GM06990 (cell line): ENCODE measurements around the gene ITGA4.

Source experiments
- DNase-seq: peaks from one replicate; pipeline ENCODE4 v3.0.0-alpha.2; 2011; ENCODE audit not compliant: insufficient read length; ENCODE audit errors: extremely low read depth
- H3K27me3 ChIP-seq: replicated peaks from 2 replicates; pipeline ENCODE4 v1.6.0; 2011; ENCODE audit warnings: low read length; ENCODE audit not compliant: control insufficient read depth, insufficient read depth
- H3K36me3 ChIP-seq: 2 replicates; pipeline ENCODE4 v1.5.1; 2011; ENCODE audit warnings: low read length; ENCODE audit not compliant: control insufficient read depth, insufficient read depth
- H3K4me3 ChIP-seq: replicated peaks from 2 replicates; pipeline ENCODE4 v1.5.1; 2011; ENCODE audit warnings: low read depth, mild to moderate bottlenecking, control low read depth, low read length
- TF ChIP-seq, protein P1 (sequence below): IDR thresholded peaks from 2 replicates; pipeline ENCODE4 v1.5.1; 2011; ENCODE audit warnings: low read length, control low read depth, mild to moderate bottlenecking, inconsistent platforms; ENCODE audit not compliant: insufficient read depth, poor library complexity, severe bottlenecking

ITGA4 gene

DNA sequence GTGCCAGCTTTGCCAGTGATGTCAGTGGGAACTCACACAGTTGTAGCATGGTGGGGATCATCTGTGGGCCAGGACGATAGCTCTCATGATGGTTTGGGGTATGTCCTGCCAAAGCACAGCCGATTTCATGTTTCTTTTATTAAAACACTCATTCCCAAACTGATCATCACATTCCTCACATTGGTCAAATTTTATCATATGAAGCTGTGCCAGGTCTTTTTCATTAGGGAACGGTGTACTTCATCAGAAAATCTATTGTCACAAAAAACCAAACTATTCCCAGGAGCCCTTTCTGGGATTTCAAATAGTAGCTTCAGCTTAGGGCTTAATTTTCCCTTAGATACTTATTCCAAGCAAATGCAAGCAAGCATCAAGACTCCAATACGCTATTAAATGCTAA, 42.0 kb downstream of the ITGA4 start:
- TF ChIP-seq, protein P1, sequence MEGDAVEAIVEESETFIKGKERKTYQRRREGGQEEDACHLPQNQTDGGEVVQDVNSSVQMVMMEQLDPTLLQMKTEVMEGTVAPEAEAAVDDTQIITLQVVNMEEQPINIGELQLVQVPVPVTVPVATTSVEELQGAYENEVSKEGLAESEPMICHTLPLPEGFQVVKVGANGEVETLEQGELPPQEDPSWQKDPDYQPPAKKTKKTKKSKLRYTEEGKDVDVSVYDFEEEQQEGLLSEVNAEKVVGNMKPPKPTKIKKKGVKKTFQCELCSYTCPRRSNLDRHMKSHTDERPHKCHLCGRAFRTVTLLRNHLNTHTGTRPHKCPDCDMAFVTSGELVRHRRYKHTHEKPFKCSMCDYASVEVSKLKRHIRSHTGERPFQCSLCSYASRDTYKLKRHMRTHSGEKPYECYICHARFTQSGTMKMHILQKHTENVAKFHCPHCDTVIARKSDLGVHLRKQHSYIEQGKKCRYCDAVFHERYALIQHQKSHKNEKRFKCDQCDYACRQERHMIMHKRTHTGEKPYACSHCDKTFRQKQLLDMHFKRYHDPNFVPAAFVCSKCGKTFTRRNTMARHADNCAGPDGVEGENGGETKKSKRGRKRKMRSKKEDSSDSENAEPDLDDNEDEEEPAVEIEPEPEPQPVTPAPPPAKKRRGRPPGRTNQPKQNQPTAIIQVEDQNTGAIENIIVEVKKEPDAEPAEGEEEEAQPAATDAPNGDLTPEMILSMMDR = no peak
- DNase-seq = no peak
- H3K36me3 ChIP-seq = peaks cover 17% of the 10 kb centered on the region
- no peaks in the 10 kb centered on the region for H3K27me3 ChIP-seq
- no peak overlapping the region for H3K4me3 ChIP-seq

DNA sequence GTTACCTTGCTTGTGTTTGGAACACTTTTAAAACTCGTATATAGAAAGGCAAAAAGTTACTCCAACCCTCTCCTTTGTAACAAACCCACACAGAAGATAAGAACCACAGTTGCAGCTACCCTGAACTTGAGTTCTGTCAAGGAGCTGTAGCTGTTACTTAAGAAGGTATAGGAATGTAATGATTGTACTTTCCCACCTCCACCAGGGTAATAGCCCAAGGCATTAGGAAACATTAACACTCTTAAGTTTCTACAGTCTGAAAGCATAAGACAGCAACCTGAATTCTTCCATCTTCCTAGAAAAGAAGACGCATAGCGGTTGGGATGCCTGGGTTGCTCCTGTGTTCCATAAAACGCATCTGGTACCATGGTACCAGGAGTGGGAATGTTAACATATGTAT, 43.0 kb downstream of the ITGA4 start:
- TF ChIP-seq, protein P1 = no peak
- H3K36me3 ChIP-seq = peaks cover 19% of the 10 kb centered on the region
- H3K4me3 ChIP-seq = no peak overlapping the region
- H3K27me3 ChIP-seq = no peaks in the 10 kb centered on the region
- DNase-seq = no peak

DNA sequence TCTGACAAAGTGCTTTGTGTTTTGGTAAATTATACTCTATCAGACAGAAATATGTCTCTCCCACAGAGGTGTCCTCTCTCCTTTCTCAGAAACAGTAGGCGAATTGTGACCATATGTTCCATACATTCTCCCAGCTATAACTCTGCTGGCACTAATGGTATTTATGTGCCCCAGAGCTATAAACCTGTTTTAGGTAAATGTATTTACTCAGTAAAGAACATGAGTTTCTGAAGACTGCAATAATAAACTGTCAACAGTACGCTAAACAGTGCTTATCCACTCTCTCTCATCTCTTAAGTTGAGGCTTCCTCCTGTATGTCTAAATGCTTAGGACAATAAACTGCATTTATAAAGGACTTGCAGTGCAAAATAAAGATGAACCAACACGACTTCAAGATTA, 58.5 kb downstream of the ITGA4 start:
- Histone ChIP-seq H3K27me3 (no peaks in the 10 kb centered on the region), H3K36me3 (peaks cover 10% of the 10 kb centered on the region), H3K4me3 (no peak overlapping the region)
- no peak for DNase-seq
- TF ChIP-seq, protein P1 = no peak

DNA sequence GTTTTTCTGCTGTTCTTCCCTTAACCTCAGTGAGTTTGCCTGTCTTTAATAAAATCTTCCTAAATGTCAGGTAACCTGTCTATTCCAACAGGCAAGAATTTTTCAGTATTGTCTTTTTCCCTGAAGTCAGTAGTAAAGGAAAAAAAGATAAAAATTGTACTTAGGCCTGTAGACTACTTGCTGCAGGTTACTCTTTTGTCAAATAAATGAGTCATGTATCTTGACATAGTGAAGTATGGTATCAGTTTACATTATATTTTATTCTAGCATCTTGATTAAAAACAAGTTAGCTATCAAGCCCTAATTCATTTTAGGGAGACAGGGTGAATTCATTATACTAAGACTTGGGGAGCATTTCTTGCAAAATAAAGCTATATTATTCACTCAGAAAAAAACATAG, 59.8 kb downstream of the ITGA4 start:
- Histone ChIP-seq H3K36me3 (peaks cover 8% of the 10 kb centered on the region), H3K27me3 (no peaks in the 10 kb centered on the region)
- TF ChIP-seq, protein P1 = no peak

DNA sequence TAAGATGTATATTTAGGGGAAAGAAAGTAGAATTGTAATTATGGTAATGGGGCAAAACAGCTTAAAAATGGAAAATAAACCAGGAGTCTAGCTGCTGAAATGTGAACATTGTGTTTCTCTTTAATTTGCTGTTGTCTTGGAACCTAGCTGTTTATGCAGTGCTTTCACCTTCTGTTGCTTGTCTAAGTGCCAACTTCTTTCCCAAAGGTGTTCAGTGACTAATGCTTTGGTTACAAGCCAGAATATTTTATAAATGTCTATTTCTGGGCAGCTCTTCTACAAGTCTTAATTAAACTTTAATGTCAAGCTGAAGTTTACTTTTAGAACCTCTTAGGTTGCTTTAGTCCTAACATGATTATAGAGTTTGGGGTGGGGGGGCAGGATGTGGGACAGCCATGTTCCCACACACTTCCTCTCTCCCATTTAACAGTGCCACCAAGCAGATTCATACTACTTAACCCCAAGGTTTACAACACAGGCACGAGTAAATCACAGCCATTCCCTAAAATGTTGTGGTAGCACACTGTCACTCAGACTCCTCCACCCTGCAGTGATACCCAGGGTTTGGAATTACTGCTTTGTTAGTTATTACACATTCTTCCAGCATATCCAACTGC, 60.6 kb downstream of the ITGA4 start:
- TF ChIP-seq, protein P1 = no peak
- no peaks in the 10 kb centered on the region for H3K27me3 ChIP-seq
- peaks cover 10% of the 10 kb centered on the region for H3K36me3 ChIP-seq
- no peak for DNase-seq
- H3K4me3 ChIP-seq = no peak overlapping the region

More for the DNA sequence above, 59.8 kb downstream of the ITGA4 start:
- H3K4me3 ChIP-seq = no peak overlapping the region
- no peak for DNase-seq

DNA sequence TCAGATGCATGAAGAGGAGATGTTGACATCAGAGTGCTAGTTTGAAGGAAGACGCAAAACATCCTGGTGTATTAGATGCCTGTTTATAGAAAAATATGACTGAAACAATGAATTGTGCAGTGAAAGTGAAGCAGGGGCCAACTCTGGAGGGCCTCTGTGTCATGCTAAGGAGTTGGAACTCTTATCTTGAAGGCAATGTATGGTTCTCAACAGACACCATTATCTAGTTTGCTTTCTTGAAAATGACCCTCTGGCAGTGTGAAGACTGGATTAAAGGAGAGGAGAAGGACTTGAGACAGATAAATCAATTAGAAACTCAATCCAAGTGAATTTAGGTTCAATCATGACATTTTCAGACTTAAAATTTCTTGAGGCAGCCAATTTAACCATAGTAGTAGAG, 63.1 kb downstream of the ITGA4 start:
- no peak for DNase-seq
- no peak overlapping the region for H3K4me3 ChIP-seq
- no peaks in the 10 kb centered on the region for H3K27me3 ChIP-seq
- peaks cover 9% of the 10 kb centered on the region for H3K36me3 ChIP-seq
- TF ChIP-seq, protein P1 = no peak
